HUES48 (cell line): ENCODE results near the gene RPL7A.
A peak's percentile ranks its signal among the peaks of the same experiment; 100 is the strongest.

Experiments used
- H3K27ac ChIP-seq: one replicate; pipeline ENCODE4 v1.7.0; 2013; ENCODE audit warnings: low read depth, low read length, inconsistent platforms
- H3K27me3 ChIP-seq: 2 replicates; pipeline ENCODE4 v1.6.1; 2013; ENCODE audit warnings: mild to moderate bottlenecking, low read length; ENCODE audit not compliant: control insufficient read depth, insufficient read depth
- H3K36me3 ChIP-seq: 2 replicates; pipeline ENCODE4 v1.6.1; 2013; ENCODE audit warnings: low read length; ENCODE audit not compliant: control insufficient read depth, insufficient read depth
- H3K4me1 ChIP-seq: 2 replicates; pipeline ENCODE4 v1.6.1; 2013; ENCODE audit warnings: mild to moderate bottlenecking, low read length; ENCODE audit not compliant: control insufficient read depth, insufficient read depth
- H3K4me3 ChIP-seq: 2 replicates; pipeline ENCODE4 v1.5.1; 2013; ENCODE audit warnings: mild to moderate bottlenecking, low read depth, low read length
- H3K9ac ChIP-seq: 2 replicates; pipeline ENCODE4 v1.6.1; 2013; ENCODE audit warnings: mild to moderate bottlenecking, low read depth, low read length, moderate library complexity
- H3K9me3 ChIP-seq: 2 replicates; pipeline ENCODE4 v1.6.1; 2013; ENCODE audit warnings: low read length; ENCODE audit not compliant: control insufficient read depth, insufficient read depth

Gene RPL7A

GRCh38 chr9:133341369-133342068 is 6.5 kb upstream of the RPL7A start:
- H3K27ac ChIP-seq: no peak overlapping the region
- no peaks in the 10 kb centered on the region for H3K9me3 ChIP-seq
- peaks cover 75% of the 10 kb centered on the region for H3K36me3 ChIP-seq
- no peak overlapping the region for H3K9ac ChIP-seq
- H3K4me3 ChIP-seq: no peak overlapping the region
- no peaks in the 10 kb centered on the region for H3K27me3 ChIP-seq
- H3K4me1 ChIP-seq: peaks cover 3% of the 10 kb centered on the region; the same call in 1 of the 2 replicates

DNA sequence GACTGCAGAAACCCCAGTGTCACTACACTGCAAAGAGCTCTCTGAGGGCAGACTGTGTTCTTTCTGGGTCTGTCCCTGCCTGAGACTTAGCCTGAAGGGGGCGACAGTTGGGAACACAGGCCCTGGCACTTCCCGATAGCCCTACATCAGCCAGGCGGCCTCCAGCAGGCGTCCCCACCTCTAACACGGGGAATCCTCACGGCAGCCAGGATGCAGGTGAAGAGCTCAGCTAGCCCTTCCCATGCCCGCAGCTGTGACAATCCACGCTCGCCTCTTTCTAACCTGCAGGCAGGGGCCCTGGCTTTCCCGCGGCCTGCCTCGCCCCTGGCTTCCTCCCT is 6.0 kb upstream of the RPL7A start:
- no peak overlapping the region for H3K4me3 ChIP-seq
- H3K27me3 ChIP-seq: no peaks in the 10 kb centered on the region
- H3K27ac ChIP-seq: peak overlapping the region; percentile 31
- H3K9ac ChIP-seq: no peak overlapping the region
- peaks cover 4% of the 10 kb centered on the region; the same call in 1 of the 2 replicates for H3K4me1 ChIP-seq
- H3K9me3 ChIP-seq: no peaks in the 10 kb centered on the region
- peaks cover 75% of the 10 kb centered on the region for H3K36me3 ChIP-seq

DNA sequence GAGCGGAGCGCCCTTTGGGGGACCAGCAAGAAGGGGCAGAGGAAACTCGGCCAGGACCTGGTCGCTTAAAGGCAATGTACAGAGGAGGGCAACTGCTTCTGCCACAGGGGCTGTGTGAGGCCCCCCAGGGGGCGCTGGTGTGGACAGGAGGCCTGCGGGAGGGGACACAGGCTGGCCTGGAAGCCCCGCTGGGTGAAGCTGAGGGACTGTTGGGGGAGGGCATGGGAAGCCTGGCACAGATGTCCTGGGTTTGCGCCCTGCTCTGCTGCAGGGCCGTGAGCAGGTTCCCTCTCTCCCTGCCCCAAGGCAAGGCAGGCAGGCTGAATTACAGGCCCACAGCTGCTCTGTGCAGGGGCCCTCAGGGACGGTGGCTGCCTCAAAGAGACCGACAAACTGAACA is 5.4 kb upstream of the RPL7A start:
- H3K27ac ChIP-seq: peak overlapping the region; percentile 31
- H3K9ac ChIP-seq: no peak overlapping the region
- no peaks in the 10 kb centered on the region for H3K27me3 ChIP-seq
- peaks cover 4% of the 10 kb centered on the region; the same call in 1 of the 2 replicates for H3K4me1 ChIP-seq
- H3K9me3 ChIP-seq: no peaks in the 10 kb centered on the region
- H3K4me3 ChIP-seq: no peak overlapping the region
- peaks cover 75% of the 10 kb centered on the region for H3K36me3 ChIP-seq

DNA sequence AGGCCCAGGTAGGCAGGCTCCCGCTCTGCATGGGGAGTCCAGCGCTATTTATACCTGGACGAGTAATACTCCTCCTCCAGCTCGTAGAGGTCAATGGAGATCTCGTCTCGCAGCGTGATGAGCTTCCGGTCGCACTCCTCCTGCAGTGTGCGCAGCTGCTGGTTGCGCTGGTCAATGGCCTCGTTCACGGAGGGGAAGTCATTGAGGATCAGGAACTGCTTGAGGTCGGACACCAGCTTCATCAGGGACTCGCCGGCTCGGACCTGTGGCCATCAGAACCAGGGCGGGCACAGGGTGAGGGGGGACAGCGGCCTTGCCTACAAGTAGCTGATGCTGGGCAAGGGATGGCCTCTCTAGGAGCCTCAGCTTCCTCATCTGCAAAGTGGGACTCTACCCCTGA is 3.9 kb upstream of the RPL7A start:
- no peak overlapping the region for H3K27ac ChIP-seq

DNA sequence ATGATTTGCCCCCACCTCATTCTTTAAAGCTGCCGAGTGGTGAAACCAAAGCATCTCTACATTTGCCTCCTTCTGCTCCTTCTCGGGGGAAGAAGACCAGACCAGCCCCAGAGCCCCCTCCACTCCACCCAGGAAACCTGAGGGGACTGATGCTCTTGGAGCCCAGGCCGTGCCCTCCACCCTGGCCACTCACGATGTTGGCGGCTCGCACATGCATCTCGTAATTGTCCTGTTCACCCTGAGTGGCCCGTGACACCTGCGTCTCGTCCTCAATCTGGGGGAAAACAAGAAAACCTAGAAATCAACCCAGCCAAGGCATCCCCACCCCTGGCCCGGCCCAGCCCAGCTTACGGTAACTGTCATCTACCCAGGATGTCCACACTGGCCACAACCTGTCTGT is 3.0 kb upstream of the RPL7A start:
- no peak overlapping the region for H3K4me3 ChIP-seq
- H3K9ac ChIP-seq: no peak overlapping the region; the same call in 1 of the 2 replicates
- H3K27me3 ChIP-seq: no peaks in the 10 kb centered on the region
- H3K4me1 ChIP-seq: peaks cover 10% of the 10 kb centered on the region; the same call in 1 of the 2 replicates
- H3K27ac ChIP-seq: no peak overlapping the region
- H3K9me3 ChIP-seq: no peaks in the 10 kb centered on the region
- peaks cover 75% of the 10 kb centered on the region for H3K36me3 ChIP-seq

More for the DNA sequence above, 3.9 kb upstream of the RPL7A start:
- peaks cover 4% of the 10 kb centered on the region; the same call in 1 of the 2 replicates for H3K4me1 ChIP-seq
- H3K27me3 ChIP-seq: no peaks in the 10 kb centered on the region
- H3K9me3 ChIP-seq: no peaks in the 10 kb centered on the region
- H3K36me3 ChIP-seq: peaks cover 75% of the 10 kb centered on the region
- H3K9ac ChIP-seq: no peak overlapping the region
- H3K4me3 ChIP-seq: no peak overlapping the region

DNA sequence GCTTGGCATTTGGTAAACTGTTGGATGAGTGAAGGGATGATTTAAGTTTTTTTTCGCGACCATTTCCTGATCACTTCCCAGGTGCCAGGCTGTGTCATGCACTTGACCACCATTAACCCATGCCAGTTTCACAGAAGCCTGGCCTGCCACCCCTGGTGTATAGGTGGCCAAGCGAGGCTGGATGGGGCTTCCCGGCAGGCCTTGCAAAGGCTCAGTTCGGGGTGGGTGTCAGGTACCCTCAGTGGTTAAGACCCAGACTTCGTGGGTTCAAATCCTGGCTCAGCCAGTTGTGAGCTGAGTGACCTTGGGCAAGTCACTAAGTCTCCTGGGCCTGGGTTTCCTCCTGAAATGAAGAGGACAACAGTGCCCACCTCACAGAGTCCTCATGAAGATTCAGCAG is 2.4 kb upstream of the RPL7A start:
- no peak overlapping the region for H3K27ac ChIP-seq
- no peak overlapping the region for H3K4me3 ChIP-seq
- no peak overlapping the region for H3K9ac ChIP-seq
- no peaks in the 10 kb centered on the region for H3K9me3 ChIP-seq
- H3K27me3 ChIP-seq: no peaks in the 10 kb centered on the region
- peaks cover 10% of the 10 kb centered on the region; the same call in 1 of the 2 replicates for H3K4me1 ChIP-seq
- H3K36me3 ChIP-seq: peaks cover 75% of the 10 kb centered on the region

GRCh38 chr9:133346021-133346785 is 1.8 kb upstream of the RPL7A start:
- no peaks in the 10 kb centered on the region for H3K27me3 ChIP-seq
- H3K27ac ChIP-seq: no peak overlapping the region
- 0 out of 2 replicates have a peak overlapping the region, but pooled peaks have one; percentile 85 for H3K9ac ChIP-seq
- peaks cover 75% of the 10 kb centered on the region for H3K36me3 ChIP-seq
- peak overlapping the region; percentile 98 for H3K4me3 ChIP-seq
- no peaks in the 10 kb centered on the region for H3K9me3 ChIP-seq
- H3K4me1 ChIP-seq: peaks cover 10% of the 10 kb centered on the region; the same call in 1 of the 2 replicates

GRCh38 chr9:133347515-133347984 is 468 bp upstream of the RPL7A start:
- H3K36me3 ChIP-seq: peaks cover 77% of the 10 kb centered on the region
- H3K4me1 ChIP-seq: peaks cover 10% of the 10 kb centered on the region; the same call in 1 of the 2 replicates
- H3K4me3 ChIP-seq: peak overlapping the region; percentile 98
- H3K27ac ChIP-seq: peak overlapping the region; percentile 98
- H3K27me3 ChIP-seq: no peaks in the 10 kb centered on the region
- H3K9ac ChIP-seq: peak overlapping the region; percentile 96
- no peaks in the 10 kb centered on the region for H3K9me3 ChIP-seq

GRCh38 chr9:133348718-133349573 is 928 bp downstream of the RPL7A start:
- peak overlapping the region; percentile 98 for H3K27ac ChIP-seq
- peaks cover 76% of the 10 kb centered on the region for H3K36me3 ChIP-seq

DNA sequence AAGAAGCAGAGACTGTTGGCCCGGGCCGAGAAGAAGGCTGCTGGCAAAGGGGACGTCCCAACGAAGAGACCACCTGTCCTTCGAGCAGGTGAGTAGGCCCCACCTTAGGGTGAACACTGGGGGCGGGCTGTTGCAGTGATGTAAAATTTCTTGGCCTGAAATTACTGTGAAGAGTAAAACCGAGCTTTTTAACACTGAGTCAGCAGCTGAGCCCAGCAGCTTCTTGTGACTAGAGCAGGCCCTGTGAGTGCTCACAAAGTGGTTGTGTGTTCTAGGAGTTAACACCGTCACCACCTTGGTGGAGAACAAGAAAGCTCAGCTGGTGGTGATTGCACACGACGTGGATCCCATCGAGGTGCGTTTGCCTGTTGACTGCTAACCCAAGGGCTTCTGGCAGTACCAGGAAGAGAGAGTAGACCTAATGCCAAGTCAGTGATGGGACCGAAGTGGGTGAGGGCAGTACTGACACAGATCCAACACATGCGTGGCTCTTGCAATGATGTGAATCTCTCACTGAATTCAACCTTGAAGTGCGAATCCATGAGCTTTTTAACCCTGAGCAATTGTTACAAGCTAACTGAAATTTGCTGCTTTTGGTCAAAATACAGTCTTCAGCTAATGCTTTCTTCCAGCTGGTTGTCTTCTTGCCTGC is 2.1 kb downstream of the RPL7A start:
- H3K9ac ChIP-seq: no peak overlapping the region
- peak overlapping the region; percentile 98 for H3K27ac ChIP-seq
- peaks cover 73% of the 10 kb centered on the region for H3K36me3 ChIP-seq
- no peaks in the 10 kb centered on the region for H3K27me3 ChIP-seq
- H3K4me3 ChIP-seq: peak overlapping the region; percentile 98
- H3K4me1 ChIP-seq: peaks cover 10% of the 10 kb centered on the region; the same call in 1 of the 2 replicates
- no peaks in the 10 kb centered on the region for H3K9me3 ChIP-seq

More at GRCh38 chr9:133348718-133349573, 928 bp downstream of the RPL7A start:
- Histone ChIP-seq H3K4me3 (peak overlapping the region; percentile 98), H3K9ac (peak overlapping the region; percentile 96), H3K9me3 (no peaks in the 10 kb centered on the region), H3K27me3 (no peaks in the 10 kb centered on the region), H3K4me1 (peaks cover 10% of the 10 kb centered on the region; the same call in 1 of the 2 replicates)
